Measurements from ENCODE around the gene MOGAT3.

The MOGAT3 gene

GRCh38 chr7:101233907-101234547, 33.2 kb upstream of the MOGAT3 start:
- DNase-seq (ENCODE audit: low spot score): no peak

GRCh38 chr7:101232141-101232850, 31.5 kb upstream of the MOGAT3 start:
- DNase-seq (ENCODE audit: low spot score): no peak

GRCh38 chr7:101231644-101232043, 30.8 kb upstream of the MOGAT3 start:
- no peak for DNase-seq (ENCODE audit: low spot score)

GRCh38 chr7:101226721-101227120, 25.9 kb upstream of the MOGAT3 start:
- DNase-seq (ENCODE audit: low spot score): no peak

GRCh38 chr7:101225650-101226049, 24.8 kb upstream of the MOGAT3 start:
- no peak for DNase-seq (ENCODE audit: low spot score)

- no peak for DNase-seq (ENCODE audit: low spot score)
Observed at GRCh38 chr7:101223528-101223927, 22.7 kb upstream of the MOGAT3 start.

- DNase-seq (ENCODE audit: low spot score): no peak
Observed at GRCh38 chr7:101222275-101222830, 21.5 kb upstream of the MOGAT3 start.

GRCh38 chr7:101220295-101220694, 19.5 kb upstream of the MOGAT3 start:
- DNase-seq (ENCODE audit: low spot score): no peak

- no peak for DNase-seq (ENCODE audit: low spot score)
Observed at GRCh38 chr7:101218236-101219125, 17.6 kb upstream of the MOGAT3 start.

- peak; percentile 100 for DNase-seq (ENCODE audit: low spot score)
Observed at GRCh38 chr7:101217388-101218235, 16.8 kb upstream of the MOGAT3 start, which contains the start of the genes PLOD3 and ZNHIT1. PLOD3 (minus strand) TSS chr7:101217581; CDS start chr7:101217274, 307 bp downstream. ZNHIT1 (plus strand) TSS chr7:101218165; CDS start chr7:101218196, 31 bp downstream.

GRCh38 chr7:101216860-101217387, 16.1 kb upstream of the MOGAT3 start:
- DNase-seq (ENCODE audit: low spot score): no peak

GRCh38 chr7:101216001-101216859, 15.4 kb upstream of the MOGAT3 start:
- peak; percentile 60 for DNase-seq (ENCODE audit: low spot score)

GRCh38 chr7:101212014-101212413, 11.2 kb upstream of the MOGAT3 start:
- no peak for DNase-seq (ENCODE audit: low spot score)

GRCh38 chr7:101211501-101211900, 10.7 kb upstream of the MOGAT3 start:
- no peak for DNase-seq (ENCODE audit: low spot score)

- no peak for DNase-seq (ENCODE audit: low spot score)
Observed at GRCh38 chr7:101210143-101210542, 9.3 kb upstream of the MOGAT3 start.

GRCh38 chr7:101208794-101209193, 8.0 kb upstream of the MOGAT3 start:
- DNase-seq (ENCODE audit: low spot score): no peak

- no peak for DNase-seq (ENCODE audit: low spot score)
Observed at GRCh38 chr7:101207459-101207858, 6.6 kb upstream of the MOGAT3 start.

- DNase-seq (ENCODE audit: low spot score): no peak
Observed at GRCh38 chr7:101206665-101207042, 5.8 kb upstream of the MOGAT3 start.

GRCh38 chr7:101205901-101206664, 5.2 kb upstream of the MOGAT3 start:
- DNase-seq (ENCODE audit: low spot score): no peak
